ENCODE measurements around the gene PIGL. TPM values are rescaled to one million over a fixed set of nuclear protein-coding genes. Genes with fewer than 3 reads are reported as not detected.
"Not testable (repeated sequence)": the region's sequence is repeated elsewhere in the genome, so short reads cannot be mapped to it uniquely, and the experiment has no call there.

PIGL gene
- polyA plus RNA-seq, 1 donor from 2014 or later, result 14.7 TPM

DNA sequence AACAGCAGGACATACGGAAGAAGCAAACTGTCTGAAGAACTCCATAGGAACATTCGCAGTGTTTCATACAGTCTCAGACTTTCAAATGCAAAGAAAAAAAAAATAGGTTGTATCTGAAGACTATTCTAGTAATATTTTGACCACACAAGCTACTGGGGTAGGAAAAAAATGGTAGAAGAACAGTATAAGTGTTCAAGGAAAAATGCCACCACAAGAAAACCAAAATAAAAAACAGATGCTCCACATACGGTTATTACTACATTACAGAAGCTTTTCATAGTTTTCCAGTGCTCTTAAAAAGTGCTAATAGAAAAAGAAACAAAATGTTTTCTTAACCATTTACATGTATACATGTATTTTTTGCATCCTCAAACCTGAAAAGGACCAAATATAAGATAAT lies 5.4 kb upstream of the PIGL start:
- Mint-ChIP-seq H3K27ac (peak overlapping the region; percentile 61 to 79 (median 78)), H3K27me3 (no peaks in the 10 kb centered on the region), H3K4me3 (peak overlapping the region in 3 of 4 donors; percentile 17 to 63 (median 57)), H3K36me3 (no peaks in the 10 kb centered on the region), H3K4me1 (peaks cover 24 to 37% (median 29%) of the 10 kb centered on the region in 3 donors), H3K9me3 (no peaks in the 10 kb centered on the region)

DNA sequence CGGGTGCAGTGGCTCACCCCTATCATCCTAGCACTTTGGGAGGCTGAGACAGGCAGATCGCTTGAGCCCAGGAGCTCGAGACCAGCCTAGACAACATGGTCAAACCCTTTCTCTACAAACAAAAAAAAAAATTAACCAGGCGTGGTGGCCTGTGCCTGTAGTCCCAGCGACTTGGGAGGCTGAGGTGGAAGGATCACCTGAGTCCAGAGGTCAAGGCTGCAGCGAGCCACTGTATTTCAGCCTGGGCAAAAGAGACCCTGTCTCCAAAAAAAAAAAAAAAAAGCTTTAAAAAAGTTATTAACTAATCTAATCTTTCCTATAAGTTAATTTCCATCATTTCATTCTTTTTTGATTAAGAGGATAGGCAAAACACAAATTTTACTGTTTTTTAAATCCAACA lies 4.2 kb upstream of the PIGL start:
- Mint-ChIP-seq H3K27me3 (no peaks in the 10 kb centered on the region), H3K9me3 (no peaks in the 10 kb centered on the region), H3K4me1 (peaks cover 24 to 41% (median 34%) of the 10 kb centered on the region in 3 donors), H3K27ac (peak overlapping the region; percentile 50 to 92 (median 79)), H3K4me3 (peak overlapping the region in 1 of 4 donors; percentile 97), H3K36me3 (no peaks in the 10 kb centered on the region)

DNA sequence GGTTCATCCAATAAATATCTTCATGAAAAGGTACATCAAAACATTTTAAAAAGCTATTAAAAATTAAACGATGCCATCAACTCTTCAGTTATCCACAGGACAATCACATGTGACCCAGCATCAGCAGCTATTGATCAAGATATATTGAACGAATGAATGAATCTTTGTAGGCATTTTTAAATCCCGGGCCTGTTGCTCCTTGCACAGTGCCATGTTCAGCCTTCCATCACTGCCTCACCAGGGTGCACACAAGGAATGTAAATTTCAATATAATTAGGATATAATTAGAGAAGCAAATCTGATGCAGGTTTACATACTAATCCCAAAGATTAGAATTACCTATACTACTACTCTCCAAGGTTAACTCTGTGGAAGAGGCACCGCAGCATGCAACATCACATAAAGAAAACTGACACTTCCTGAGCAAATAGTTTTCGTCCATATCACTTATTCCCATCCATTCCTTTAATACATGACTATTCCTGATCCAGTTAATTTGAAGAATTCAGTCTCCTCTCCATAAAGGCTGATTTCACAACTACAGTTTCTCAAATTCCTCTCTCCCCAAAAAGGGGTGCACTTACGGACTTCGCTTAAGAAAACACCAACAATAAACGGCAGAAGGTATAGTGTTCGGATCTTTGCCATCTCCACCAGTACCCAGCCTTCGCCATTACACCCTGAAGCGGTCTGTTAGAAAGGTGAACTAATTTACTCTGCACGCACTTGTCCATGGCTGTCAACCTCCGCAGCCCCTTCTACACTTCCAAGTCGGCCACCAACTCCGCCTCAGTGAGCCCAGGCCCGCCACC lies 2.6 kb upstream of the PIGL start:
- no peaks in the 10 kb centered on the region for H3K9me3 Mint-ChIP-seq
- peaks cover 29 to 46% (median 35%) of the 10 kb centered on the region in 3 donors for H3K4me1 Mint-ChIP-seq
- H3K27ac Mint-ChIP-seq, result peak overlapping the region; percentile 68 to 92 (median 92)
- peak overlapping the region; percentile 94 to 97 (median 95) for H3K4me3 Mint-ChIP-seq
- no peaks in the 10 kb centered on the region for H3K36me3 Mint-ChIP-seq
- H3K27me3 Mint-ChIP-seq, result no peaks in the 10 kb centered on the region

DNA sequence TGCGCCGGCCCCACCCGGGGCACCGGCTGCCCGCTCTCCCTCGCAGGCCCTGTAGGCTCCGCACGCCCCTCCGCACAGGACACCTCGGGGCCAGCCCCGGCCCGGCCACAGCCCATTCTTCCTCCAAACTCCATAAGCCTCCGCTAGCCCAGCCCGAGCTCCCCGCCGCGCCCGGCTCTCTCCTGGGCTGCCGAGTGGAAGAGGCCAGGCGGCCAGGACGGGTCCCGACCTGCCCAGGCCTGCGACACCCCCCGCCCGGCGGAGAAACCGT lies 2.1 kb upstream of the PIGL start:
- Mint-ChIP-seq H3K4me3 (peak overlapping the region; percentile 94 to 97 (median 95)), H3K36me3 (no peaks in the 10 kb centered on the region), H3K27ac (peak overlapping the region; percentile 68 to 92 (median 92)), H3K4me1 (peaks cover 29 to 46% (median 35%) of the 10 kb centered on the region in 3 donors), H3K27me3 (no peaks in the 10 kb centered on the region), H3K9me3 (no peaks in the 10 kb centered on the region)

DNA sequence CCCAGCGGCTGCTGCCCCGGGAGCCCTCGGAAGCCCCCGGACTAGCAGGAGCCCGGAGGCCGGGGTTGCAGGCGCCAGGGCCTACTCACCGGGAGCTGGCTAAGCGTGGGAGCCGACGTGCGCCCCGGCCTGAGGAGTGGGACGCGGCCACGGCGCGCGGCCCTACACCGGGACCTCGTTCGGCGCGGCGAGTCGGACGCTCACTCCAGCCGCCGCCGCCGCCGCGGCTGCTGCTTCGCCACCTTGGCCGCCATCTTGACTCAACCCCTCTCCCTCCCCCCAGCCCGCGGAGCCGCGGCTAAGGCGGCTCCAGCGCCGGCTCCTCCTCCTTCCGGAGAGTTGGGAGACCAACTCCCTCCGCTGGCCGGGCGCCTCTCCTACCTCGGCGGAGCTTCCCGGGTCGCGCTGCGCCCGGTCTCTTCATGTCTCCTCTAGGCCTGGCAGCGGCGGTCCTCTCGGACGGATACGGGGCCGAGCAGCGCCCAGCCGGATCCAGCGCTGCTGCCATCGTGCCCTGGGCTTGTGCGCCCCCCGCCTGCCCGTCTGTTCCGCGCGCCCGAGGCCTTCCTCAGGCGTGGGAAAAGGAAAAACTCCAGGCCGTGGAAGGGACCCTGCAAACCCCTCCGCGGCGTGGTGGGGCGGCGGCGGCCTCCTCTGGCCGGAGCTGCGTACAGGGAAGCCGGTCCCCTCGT lies 1.6 kb upstream of the PIGL start, which contains the start of gene NCOR1:
Gene NCOR1, minus strand, starts transcription at position 262 of the 692 bp plus-strand sequence. CDS start 20,965 bp downstream, outside the sequence.
- peaks cover 29 to 46% (median 35%) of the 10 kb centered on the region in 3 donors for H3K4me1 Mint-ChIP-seq
- peak within 1 kb of the TSS; percentile 86 to 97 (median 92) for H3K27ac Mint-ChIP-seq
- no peaks in the 10 kb centered on the region for H3K9me3 Mint-ChIP-seq
- H3K4me3 Mint-ChIP-seq, result peak within 1 kb of the TSS; percentile 96 to 99 (median 98)
- no peaks in the 10 kb centered on the region for H3K36me3 Mint-ChIP-seq
- no peaks in the 10 kb centered on the region for H3K27me3 Mint-ChIP-seq

DNA sequence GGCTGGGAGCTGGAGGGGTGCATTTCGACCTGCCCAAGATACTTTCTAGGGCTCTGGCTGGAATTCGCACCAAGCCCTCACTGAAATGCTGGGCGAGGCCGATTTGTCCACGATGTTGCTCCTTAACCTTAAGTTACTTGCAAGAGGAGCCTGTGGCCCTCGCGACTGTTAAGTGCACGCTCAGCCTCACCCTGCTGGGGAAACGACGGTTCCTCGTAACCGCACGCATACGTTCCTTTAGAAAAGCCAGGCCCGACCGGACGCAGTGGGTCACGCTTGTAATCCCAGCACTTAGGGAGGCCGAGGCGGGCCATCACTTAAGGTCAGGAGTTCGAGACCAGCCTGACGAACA lies 1.1 kb upstream of the PIGL start:
- H3K27ac Mint-ChIP-seq, result peak overlapping the region; percentile 86 to 97 (median 92)
- no peaks in the 10 kb centered on the region for H3K36me3 Mint-ChIP-seq
- H3K4me3 Mint-ChIP-seq, result peak overlapping the region; percentile 96 to 99 (median 98)
- no peaks in the 10 kb centered on the region for H3K9me3 Mint-ChIP-seq
- H3K27me3 Mint-ChIP-seq, result no peaks in the 10 kb centered on the region
- H3K4me1 Mint-ChIP-seq, result peaks cover 29 to 46% (median 35%) of the 10 kb centered on the region in 3 donors

DNA sequence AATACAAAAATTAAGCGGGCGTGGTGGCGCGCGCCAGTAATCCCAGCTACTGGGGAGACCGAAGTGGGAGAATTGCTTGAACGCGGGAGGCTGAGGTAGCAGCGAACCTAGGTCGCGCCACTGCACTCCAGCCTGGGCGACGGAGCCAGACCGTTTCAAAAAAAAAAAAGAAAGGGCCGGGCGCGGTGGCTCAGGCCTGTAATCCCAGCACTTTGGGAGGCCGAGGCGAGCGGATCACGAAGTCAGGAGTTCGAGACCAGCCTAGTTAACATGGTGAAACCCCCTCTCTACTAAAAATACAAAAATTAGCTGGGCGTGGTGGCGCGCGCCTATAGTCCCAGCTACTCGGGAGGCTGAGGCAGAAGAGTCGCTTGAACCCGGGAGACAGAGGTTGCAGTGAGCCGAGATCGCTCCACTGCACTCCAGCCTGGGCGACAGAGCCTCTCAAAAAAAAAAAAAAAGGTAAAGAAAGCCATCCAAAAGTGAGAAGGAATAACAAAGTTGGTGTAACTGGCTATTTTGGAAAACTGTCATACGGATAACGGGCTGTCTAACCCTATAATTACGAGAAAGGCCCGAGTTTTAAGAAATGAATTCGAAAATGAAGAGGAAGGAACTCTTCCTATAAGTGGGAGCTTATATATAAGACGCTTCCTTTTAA lies 539 bp upstream of the PIGL start:
- Mint-ChIP-seq H3K4me1 (peaks cover 28 to 45% (median 33%) of the 10 kb centered on the region in 3 donors), H3K4me3 (peak overlapping the region; percentile 96 to 99 (median 98)), H3K27ac (peak overlapping the region; percentile 92 to 98 (median 97))
- not testable (repeated sequence) for H3K9me3 Mint-ChIP-seq, H3K36me3 Mint-ChIP-seq, H3K27me3 Mint-ChIP-seq

DNA sequence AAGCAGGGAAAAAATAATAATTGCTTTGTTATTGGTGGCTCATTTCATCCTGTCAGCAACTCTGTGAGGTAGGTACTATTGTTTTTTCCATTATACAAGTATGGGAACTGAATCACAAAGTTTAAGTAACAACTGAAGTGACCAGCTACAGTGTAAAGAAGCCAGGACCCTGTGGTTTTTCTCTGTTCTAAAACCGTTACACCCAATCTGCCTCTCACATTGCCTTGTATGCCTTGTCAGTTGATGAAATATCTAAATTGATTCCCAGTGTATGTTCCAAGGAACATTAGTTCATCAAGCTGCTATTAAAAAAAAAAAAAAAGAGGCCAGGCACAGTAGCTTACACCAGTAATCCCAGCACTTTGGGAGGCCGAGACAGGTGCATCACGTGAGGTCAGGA lies 5.4 kb downstream of the PIGL start:
- no peaks in the 10 kb centered on the region for H3K9me3 Mint-ChIP-seq
- no peaks in the 10 kb centered on the region for H3K36me3 Mint-ChIP-seq
- no peak overlapping the region for H3K4me3 Mint-ChIP-seq
- H3K4me1 Mint-ChIP-seq, result peaks cover 10 to 20% (median 11%) of the 10 kb centered on the region in 3 donors
- H3K27me3 Mint-ChIP-seq, result no peaks in the 10 kb centered on the region
- H3K27ac Mint-ChIP-seq, result no peak overlapping the region

DNA sequence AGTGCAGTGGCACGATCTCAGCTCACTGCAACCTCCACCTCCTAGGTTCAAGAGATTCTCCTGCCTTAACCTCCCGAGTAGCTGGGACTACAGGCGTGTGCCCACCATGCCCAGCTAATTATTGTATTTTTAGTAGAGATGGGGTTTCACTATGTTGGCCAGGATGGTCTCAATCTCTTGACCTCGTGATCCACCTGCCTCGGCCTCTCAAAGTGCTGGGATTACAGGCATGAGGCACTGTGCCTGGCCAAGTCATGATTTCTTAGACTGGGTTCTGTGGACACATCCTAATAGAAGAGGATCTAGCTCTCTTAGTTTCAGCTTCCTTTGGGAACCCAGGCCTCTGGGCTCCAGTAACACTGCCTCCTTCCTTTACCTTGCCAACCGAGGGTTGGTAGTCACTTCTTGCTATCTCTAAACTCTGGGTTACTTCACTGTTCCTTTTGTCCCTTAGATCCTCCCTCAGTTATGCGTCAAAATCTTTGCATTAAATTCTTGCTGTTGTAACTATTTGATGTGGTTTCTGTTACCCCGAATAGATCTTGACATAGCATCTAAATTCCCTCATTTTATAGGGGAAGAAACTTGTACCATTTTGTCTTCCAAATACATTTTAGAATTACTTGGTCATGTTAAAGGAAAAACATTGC lies 13.0 kb downstream of the PIGL start:
- Mint-ChIP-seq H3K27ac (peak overlapping the region in 1 of 3 donors; percentile 82), H3K4me3 (peak overlapping the region in 1 of 4 donors; percentile 5), H3K4me1 (peaks cover 9 to 16% (median 13%) of the 10 kb centered on the region in 3 donors)
- not testable (repeated sequence) for H3K36me3 Mint-ChIP-seq, H3K27me3 Mint-ChIP-seq, H3K9me3 Mint-ChIP-seq

DNA sequence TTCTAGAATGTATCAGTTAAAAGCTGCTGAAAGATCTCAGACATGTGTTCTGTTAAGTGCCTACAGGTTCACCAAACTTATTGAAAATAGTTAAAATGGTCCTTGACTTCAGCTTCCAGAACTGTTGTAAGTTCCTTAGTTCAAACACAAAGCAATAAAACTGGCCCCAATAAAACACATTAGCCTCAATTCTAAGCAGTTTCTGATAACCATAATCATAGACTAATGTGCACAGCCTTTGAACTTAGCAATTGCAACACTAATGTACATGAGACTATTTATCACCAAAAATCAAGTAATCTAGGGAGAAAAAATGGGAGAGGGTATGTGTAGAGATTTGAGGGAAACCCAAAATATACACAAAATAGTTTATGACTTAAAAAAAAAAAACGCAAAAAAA lies 15.4 kb downstream of the PIGL start:
- Mint-ChIP-seq H3K9me3 (no peaks in the 10 kb centered on the region), H3K27me3 (no peaks in the 10 kb centered on the region), H3K27ac (no peak overlapping the region), H3K4me1 (peaks cover 9% of the 10 kb centered on the region in 3 donors), H3K4me3 (no peak overlapping the region), H3K36me3 (peaks cover 13% of the 10 kb centered on the region)

DNA sequence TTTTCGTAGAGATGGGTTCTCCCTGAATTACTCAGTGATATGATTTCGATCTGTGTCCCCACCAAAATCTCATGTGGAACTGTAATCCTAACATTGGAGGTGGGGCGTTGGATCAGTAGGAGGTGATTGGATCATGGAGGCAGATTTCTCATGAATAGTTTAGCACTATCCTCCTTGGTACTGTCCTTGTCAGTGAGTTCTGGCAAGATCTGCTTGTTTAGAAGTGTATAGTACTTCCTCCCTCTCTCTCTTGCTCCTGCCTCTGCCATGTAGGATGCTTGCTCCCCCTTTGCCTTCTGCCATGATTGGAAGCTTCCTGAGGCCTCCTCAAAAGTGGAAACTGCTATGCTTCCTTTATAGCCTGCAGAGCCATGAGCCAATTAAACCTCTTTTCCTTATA lies 22.9 kb downstream of the PIGL start:
- no peak overlapping the region for H3K27ac Mint-ChIP-seq
- no peak overlapping the region for H3K4me3 Mint-ChIP-seq
- no peaks in the 10 kb centered on the region for H3K27me3 Mint-ChIP-seq
- H3K4me1 Mint-ChIP-seq, result peaks cover 0 to 4% (median 0%) of the 10 kb centered on the region in 3 donors
- peaks cover 10% of the 10 kb centered on the region for H3K36me3 Mint-ChIP-seq
- H3K9me3 Mint-ChIP-seq, result no peaks in the 10 kb centered on the region

DNA sequence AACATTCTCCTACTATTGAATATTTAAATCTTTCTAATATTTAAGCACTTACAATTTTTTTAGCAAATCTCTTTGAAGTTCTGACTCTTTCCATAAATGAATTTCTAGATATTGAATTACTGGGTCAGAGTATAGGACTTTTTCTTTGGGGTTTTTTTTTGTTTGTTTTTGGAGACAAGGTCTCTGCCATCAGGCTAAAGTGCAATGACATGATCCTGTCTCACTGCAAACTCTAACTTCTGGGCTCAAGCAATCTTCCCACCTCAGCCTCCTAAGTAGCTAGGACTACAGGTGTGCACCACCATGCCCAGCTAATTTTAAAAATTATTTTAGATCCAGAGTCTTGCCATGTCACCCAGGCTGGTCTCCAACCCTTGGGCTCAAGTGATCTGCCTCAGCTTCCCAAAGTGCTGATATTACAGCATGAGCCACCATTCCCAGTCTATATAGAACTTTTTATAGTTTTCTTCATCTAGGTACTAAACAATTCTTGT lies 24.9 kb downstream of the PIGL start:
- no peaks in the 10 kb centered on the region for H3K9me3 Mint-ChIP-seq
- no peak overlapping the region for H3K27ac Mint-ChIP-seq
- peaks cover 0 to 4% (median 0%) of the 10 kb centered on the region in 3 donors for H3K4me1 Mint-ChIP-seq
- peak overlapping the region in 1 of 4 donors; percentile 41 for H3K4me3 Mint-ChIP-seq
- peaks cover 2% of the 10 kb centered on the region for H3K36me3 Mint-ChIP-seq
- H3K27me3 Mint-ChIP-seq, result no peaks in the 10 kb centered on the region

DNA sequence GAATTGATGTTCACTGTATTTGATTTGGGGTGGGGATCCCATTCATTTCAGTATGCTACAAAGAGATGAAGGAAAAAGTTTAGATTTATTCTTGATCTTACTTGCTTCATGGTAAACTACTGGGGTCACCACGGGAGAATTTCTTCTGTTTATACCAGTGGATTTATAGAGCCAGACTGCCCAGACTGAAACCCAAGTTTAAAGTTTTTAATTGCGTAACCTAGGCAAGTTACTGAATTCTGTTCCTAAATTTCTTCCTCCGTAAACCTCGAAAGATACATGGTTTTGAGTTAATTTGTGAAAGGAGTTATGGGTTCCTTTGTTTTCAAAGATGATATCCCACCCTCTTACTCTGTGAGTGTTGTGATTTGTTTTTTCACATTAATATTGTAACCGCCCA lies 26.4 kb downstream of the PIGL start:
- Mint-ChIP-seq H3K4me3 (no peak overlapping the region), H3K36me3 (peaks cover 7% of the 10 kb centered on the region), H3K4me1 (peaks cover 0 to 7% (median 0%) of the 10 kb centered on the region in 3 donors), H3K9me3 (no peaks in the 10 kb centered on the region), H3K27ac (no peak overlapping the region), H3K27me3 (no peaks in the 10 kb centered on the region)

DNA sequence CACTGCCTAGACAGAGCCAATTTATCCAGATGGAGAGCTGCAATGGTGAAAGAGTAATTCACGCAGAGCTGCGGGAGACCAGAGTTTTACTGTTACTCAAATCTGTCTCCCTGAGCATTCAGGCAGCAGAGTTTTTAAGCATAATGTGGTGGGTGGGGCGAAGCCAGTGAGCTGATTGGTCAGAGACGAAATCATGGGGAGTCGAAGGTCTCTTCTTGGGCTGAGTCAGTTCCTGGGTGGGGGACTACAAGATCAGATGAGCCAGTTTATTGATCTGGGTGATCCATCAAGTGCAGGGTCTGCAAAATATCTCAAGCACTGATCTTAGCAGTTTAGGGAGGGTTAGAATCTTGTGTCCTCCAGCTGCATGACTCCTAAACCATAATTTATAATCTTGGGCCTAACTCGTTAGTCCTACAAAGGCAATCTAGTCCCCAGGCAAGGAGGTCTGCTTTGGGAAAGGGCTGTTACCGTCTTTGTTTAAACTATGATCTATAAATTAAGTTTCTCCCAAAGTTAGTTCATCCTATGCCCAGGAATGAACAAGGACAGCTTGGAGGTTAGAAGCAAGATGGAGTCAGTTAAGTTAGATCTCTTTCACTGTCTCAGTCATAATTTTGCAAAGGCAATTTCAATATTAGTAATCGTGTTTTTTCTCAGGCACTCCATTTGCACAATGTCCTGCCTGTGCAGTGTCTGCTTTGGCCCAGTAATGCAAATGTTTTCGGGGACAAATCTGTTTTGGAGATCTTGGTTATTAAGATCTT lies 27.0 kb downstream of the PIGL start:
- Mint-ChIP-seq H3K27ac (peak overlapping the region in 1 of 3 donors; percentile 47), H3K4me3 (no peak overlapping the region), H3K27me3 (no peaks in the 10 kb centered on the region), H3K36me3 (peaks cover 12% of the 10 kb centered on the region), H3K9me3 (no peaks in the 10 kb centered on the region), H3K4me1 (peaks cover 0 to 7% (median 0%) of the 10 kb centered on the region in 3 donors)

Data from IgD-negative memory B cell (primary cell).